Measurements from ENCODE around the gene SNRNP25.

Gene SNRNP25

DNA sequence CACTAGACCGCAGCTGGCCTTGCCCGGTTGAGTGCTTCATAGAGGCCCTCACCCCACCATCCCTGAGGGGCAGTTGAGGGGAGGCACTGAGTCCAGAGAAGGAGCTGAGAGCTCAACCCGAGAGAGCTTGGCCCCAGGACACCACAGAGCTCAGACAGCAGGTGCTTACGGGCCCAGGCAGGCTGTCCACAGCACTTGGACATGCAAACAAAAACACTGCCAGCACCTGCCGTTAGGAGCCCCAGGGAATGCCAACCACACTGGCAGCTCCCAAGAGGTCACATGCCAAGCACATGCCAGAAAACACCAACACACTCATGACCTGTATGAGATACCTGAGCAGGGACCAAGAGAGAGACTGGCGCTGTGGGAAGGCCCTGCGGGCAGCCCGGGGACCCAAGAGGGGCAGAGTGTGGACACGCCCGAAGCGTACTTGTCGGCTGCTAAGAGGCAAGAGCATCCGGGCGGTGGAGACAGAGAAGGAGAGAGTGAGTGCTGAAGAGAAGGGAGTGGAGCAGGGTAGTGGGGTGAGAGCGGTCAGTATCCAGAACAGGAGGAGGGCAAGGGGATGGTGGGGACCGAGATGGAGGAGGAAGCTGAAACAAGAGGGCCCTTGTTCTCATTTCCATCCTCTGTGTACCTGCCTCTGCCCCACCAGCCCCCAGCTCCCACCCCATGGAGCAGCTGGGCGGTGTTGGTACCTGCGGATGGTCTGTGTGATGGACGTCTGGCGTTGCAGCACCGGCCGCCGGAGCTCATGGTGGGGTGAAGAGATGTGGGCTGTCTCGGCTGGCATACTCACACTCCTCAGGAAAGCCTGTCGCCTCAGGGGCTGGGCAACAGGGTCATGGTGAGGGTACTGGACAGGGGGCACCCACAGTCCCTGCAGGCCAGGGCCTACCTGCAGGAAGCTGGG, 10.6 kb downstream of the SNRNP25 start:
- no peak for DNase-seq

DNA sequence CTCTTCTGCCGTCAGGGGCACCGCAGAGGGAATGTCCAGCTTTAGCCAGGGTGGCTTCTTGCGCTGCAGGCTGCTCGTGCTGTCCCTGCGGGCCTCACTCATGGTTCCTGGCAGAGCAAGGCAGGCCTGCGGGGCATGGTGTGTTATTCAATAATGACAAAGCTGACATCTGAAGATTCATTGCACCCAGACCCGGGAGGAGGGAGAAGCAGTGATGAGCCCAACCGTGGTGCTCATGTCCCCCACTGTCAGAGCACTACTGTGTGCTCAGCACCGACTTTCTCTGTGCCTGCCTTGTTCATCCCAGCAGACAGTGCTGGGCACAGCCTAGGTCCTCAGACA, 11.3 kb downstream of the SNRNP25 start:
- DNase-seq: no peak

DNA sequence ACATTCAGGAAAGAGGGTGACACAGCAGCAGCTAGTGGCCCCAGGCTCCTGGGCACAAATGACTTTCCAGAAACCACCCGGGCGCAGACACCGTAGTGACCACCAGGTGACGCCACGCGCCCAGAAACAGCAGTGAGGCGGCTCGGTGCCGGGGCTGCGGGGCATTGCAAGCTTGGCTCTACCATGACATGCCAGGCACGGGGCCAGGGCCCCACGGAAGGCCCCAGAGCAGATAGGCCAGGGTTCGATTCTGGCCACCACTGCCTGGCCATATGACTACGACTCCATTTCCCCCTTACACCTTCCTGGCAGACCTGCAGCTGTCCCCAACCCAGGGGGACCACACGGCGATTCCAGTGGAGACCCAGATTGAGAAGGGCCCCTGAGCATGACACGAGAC, 12.1 kb downstream of the SNRNP25 start:
- peak; percentile 89 for DNase-seq

DNA sequence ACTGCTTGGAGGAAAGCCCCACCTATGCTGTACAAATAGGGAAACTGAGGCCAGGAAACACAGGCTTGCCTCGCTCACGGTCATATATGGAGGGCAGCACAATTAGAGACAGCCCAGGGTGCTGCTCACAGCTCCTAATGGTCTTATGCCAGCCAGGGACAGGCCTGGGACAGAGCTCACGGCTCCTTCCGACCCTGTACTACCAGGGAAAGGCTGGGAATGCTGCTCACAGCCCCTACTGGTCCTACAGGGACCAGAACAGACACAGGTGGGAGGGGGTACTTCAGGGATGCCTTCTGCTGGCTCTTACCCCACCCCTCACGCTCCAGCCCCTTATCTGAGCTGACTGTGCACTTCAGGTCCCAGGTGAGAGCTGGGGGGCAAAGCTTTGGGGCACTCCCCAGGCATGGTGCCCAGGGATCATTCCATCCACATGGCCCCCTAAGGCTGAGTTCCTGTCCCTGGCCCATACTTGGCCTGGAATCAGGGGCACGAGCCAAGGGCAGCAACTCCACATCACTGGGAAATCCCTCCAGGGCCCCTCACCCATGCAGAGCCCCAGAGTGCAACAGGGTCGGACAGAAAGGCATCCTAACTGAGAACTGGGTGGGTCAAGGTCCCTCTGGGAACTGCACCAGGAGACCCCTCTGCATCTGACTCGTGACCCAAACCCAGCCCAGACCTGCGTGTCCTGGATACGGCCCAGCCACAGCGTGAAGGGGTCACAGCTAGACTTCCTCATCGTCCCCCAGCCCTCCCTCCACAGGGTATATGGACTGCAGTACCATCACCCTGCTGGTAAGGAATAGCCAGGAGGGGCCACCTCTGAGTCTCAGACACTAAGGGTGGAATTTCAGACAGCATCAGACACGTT, 12.9 kb downstream of the SNRNP25 start:
- no peak for DNase-seq

DNA sequence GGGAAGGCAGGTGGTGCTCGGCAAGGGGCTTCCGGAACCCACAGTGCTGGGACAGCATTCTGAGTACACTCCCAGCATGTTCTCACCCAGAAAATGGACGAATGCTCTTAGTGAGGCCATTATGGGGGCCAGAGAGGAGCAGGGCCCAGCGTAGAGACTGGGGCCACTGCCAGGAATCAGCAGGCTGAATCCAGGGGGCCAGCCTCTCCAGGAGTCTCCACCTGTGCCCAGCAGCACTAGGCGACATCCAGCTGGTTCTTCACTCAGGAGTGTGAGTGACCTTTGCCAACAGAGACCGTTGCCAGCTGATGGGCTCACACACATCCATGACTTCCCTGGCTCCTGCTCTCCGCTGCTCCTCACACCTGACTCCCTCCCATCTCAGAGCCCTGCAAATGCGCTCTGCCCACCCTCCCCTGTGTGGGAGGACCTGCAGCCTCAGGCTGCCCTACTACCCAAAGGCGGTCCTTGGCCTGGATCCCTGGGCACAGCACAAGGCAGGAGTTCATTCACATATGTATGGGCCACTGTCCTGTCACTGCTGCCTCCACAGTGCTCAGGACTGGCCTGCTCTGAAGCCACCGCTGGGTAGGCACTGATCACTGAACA, 13.7 kb downstream of the SNRNP25 start:
- no peak for DNase-seq

DNA sequence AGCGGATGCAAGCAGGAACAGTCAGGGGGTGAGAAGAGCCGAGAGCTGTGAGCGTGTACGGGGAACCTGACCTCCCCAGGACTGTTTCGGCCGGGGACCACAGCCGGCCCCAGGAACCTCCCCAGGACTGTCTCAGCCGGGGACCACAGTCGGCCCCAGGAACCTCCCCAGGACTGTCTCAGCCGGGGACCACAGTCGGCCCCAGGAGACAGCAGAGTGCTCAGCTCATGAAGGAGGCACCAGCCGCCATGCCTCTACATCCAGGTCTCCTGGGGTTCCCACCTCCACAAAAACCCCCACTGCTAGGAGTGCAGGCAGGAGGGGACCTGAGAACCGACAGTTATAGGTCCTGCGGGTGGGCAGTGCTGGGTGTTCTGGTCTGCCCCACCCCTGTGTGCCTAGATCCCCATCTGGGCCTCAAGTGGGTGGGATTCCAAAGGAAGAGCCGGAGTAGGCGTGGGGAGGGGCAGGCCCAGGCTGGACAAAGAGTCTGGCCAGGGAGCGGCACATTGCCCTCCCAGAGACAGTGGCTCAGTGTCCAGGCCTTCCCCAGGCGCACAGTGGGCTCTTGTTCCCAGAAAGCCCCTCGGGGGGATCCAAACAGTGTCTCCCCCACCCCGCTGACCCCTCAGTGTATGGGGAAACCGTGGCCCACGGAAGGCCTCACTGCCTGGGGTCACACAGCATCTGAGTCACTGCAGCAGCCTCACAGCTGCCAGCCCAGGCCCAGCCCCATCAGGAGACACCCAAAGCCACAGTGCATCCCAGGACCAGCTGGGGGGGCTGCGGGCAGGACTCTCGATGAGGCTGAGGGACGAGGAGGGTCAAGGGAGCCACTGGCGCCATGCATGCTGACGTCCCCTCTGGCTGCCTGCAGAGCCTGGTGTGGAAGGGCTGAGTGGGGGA, 14.5 kb downstream of the SNRNP25 start:
- DNase-seq: no peak

DNA sequence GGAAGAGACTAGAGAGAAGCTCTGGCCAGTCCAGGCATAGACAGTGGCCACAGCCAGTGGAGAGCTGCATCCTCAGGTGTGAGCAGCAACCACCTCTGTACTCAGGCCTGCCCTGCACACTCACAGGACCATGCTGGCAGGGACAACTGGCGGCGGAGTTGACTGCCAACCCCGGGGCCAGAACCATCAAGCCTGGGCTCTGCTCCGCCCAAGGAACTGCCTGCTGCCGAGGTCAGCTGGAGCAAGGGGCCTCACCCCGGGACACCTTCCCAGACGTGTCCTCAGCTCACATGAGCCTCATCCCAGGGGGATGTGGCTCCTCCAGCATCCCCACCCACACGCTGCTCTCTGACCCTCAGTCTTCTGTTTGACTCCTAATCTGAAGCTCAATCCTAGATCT, 15.6 kb downstream of the SNRNP25 start:
- DNase-seq: no peak

DNA sequence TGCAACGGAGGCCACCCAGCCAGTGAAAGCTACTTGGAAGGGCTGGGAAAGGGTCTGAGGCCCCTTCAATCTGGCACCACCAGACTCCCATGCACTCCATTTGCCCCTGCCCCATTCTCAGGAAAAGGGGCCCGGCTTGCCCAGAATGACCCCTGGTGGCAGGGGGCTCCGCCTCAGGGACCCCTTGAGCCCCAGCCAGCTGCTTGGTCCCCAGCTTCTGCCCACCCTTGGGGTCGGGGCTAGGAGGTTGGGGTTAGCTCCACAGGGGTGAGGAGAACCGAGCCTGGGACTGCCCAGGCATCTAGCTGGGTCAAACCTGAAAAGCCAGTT, 17.5 kb downstream of the SNRNP25 start:
- DNase-seq: no peak

DNA sequence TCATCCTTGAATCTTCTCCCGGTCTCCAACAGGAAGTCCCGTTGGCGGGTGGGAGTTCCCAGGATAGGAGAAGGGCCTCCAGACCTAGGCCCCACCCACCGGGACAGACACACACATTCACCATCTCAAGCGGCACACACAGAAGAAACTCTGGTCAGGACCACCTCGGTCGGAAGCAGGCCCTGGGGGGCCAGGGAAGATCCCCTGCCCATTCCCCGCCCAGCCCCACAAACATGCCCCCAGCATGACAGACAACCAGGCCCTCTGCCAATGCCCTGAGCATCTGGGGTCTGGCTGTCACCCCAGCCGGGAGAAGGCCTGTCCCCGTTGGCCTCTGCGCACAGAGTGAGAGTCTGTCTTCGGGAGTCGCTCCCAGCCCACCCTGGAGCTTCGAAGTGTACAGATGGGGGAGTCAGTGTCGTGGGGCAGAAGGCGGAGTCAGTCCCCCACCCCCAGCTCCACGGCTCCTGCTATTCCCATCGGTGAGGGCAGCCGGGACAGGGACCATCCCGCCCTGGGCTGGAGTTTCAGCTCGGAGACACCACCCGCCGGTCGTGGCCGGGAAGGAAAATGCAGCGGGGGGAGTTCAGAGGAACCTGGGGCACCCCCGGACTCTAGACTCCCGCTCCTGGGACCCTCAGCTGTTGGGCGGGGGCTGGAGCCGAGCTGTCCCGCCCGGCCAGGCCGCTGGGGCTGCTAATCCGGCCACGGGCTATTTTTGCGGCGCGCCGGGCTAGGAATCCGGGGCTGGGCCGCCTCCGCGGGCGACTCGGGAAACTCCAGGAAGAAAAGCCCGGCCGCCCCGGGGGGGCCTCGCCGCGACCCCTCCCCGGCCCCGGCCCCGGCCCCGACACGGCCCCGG, 18.1 kb downstream of the SNRNP25 start:
- no peak for DNase-seq

DNA sequence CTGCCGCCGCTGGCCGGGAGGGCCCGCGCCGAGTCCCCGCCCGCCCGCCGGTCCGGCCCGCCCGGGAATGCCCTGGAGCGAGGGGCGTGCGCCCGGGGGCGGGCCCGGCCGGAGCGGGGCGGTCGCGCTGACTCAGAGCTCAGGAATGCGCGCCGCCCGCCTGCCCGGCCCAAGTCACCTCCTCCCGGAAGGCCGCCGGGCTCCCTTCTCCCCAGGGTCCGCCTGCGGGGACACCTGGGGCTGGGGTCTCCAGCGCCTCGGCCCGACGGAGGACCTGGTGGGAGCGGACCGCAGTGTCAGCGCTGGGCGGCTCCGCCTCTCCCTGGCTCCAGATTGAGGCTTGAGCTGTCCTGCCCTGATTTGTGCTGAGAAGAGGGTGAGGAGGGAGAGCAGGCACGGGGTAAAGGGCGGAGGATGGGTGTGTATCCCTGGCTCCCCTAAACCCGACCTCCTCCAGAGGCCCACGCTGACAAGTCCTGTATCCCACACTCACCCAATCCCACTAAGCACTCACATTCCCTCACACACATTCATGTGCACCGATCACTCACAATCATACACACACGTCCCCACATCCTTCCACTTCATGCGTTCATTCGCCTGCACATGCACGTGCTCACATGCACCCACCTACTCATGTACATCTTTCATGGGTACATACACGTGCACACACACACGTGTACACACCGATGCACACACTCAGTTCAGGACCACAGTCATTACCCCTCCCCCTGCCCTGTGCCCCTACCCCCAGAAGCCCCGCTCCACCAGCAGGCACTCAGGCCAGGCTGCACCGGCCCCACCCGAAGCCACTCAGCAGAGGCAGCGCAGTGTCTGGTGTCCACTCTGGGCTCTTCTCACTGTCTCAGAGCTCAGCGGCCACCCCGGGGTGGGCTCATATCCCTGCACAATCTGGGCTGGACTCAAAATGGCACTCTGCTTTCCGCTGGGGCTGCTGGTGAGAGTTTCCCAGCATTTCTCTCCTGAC, 19.2 kb downstream of the SNRNP25 start, which contains the start of gene RHBDF1:
RHBDF1 (minus strand) TSS at position 71 of the 988 bp plus-strand sequence. CDS start 7,616 bp downstream, outside the sequence.
- no peak for DNase-seq

DNA sequence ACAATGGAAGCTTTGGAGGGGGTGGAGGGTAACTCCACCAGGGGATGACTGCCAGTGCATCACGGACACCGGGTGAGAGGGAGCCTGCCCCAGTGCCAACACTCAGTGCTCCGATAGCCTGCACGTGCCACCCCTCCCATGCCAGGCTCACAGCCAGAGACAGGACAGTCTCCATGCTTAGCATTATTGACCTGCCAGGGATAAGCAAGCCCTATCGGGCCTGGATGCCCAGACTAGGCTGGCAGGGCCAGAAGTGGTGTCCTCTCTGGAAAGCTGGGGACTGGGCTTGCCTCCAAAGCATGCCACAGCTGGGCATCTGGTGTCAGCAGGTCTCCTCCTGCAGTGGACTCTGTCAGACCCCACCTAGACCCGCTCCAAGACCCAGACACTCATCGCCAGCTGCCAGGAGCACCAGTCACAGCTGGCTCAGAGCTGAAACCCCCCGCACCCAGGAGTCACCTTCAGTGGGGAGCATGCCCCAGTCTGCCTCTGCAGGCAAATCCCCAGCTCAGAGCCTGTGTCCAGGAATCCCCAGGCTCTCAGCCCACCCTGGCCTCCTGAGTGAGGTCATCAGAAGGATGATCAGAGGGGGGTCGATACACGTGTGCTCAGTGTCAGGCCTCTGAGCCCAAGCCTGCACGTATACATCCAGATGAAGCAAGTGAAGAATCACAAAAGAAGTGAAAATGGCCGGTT, 20.6 kb downstream of the SNRNP25 start:
- DNase-seq: no peak

DNA sequence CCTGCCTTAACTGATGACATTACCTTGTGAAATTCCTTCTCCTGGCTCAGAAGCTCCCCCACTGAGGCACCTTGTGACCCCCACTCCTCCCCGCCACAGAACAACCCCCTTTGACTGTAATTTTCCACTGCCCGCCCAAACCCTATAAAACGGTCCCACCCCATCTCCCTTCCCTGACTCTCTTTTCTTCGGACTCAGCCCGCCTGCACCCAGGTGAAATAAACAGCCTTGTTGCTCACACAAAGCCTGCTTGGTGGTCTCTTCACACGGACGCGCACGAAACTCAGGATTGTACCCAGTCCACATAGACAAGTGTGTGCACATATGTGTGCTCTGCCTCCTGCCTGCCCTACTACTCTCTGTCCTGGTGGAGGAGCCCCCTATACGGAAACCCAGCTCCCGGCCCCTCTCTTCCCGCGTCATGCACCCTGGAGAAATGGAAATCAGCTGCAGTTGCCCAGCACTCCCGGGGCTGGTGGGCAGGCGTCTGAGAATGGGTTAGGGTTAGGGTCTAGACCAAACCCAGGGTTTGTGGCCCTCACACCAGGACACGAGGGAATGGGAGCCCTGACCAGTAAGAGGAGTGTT, 21.2 kb downstream of the SNRNP25 start:
- DNase-seq: no peak

DNA sequence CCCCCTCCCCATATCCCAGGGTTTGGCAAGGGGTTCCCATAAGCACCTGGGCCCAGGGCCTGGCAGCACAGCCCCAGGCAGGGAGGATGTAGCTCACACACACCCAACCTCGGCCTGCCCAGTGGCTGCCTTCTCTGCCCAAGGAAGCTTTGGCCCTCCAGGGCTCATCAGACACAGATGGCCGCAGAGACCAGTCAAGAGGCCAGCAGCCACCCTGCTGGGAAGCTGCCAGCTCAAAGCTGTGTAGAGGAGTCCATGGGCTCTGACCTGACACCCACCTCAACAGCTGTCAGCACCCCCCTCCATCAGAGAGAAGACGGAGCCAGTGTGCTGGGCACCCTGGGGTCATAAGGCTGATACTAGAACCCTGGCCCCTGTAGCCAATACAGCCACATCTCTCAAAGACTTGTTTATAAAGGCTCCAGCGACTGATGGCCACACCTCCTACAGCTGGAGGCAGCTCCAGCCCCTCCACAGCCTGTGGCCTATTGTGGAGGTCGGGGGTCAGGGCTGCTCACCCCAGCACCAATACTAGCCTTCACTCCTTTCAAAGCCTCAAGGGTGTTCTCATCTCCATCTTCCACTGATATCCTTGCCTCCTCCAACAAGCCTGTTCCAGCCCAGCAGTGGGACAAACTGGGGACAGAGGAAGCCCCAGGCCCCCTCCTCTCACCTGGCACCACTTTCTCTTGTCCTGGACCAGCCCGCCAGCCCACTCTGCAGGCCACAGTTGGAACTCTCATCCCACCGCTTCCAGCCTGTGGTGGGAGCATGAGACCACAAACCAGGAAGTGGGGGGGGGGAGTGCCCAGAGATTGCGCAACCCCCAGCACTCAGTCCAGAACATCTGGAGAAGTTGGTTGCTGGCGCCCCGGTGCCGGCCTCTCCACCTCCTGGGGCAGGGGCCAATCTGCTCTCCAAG, 22.2 kb downstream of the SNRNP25 start:
- no peak for DNase-seq

DNA sequence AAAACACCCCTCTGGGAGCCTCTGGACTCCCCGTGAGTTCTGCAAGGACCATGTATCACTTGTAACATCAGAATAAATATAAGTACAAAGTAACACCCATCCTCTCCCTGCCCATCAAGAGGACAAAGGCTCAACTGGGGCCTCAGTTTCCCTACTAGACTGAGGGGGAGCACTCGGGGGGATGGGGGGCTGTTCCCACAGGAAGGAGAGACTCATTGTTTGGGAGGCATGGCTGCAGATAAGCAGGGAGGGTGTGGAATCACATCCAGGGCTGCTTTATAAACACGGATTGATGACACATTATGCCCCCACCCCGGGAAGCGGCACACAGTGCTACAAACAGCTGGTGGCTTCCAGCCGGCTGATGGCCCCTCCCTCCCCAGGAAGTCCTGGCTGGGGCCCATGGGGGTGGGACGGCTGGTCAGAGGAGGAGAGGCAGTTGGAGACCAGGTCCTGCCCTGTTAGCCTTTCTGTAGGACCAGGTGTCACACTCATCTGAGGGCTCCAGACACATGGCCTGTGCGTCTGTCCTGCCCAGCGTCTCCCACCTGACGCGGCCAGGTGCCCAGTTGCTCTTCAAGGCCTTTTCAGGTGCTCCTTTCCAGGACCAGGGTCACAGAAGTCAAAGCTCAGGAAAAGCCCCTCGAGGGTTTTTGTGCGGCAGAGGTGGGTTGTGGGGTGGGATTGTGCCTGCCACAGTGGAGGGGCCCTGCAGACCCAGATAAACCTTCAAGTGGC, 23.1 kb downstream of the SNRNP25 start:
- no peak for DNase-seq

DNA sequence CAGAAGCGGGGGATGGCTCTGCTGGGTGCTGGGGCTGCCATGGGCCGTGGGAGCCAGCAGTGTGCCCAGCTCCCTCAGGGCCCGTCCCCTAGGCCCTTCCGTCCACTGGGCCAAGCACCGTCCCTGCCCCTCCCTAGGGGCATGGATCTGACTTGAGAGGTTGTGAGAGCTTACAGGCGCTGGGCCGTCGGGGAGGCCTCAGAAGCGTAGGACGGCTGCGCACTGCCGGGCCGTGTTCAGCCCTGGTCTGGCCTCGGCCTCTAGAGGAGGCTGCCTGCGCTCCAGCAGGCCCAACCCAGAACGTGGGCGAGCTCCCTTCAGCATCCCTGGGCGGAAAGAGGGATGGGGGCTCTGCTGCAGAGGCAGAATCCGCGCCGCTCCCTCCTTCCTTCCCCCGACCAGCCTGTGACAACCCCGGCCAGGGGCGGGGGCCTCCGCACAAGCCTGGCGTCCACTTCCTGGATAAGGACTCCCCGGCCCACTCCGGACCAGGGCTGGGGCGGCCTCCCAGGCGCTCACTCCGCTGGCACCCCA, 23.7 kb downstream of the SNRNP25 start:
- DNase-seq: peak; percentile 29

DNA sequence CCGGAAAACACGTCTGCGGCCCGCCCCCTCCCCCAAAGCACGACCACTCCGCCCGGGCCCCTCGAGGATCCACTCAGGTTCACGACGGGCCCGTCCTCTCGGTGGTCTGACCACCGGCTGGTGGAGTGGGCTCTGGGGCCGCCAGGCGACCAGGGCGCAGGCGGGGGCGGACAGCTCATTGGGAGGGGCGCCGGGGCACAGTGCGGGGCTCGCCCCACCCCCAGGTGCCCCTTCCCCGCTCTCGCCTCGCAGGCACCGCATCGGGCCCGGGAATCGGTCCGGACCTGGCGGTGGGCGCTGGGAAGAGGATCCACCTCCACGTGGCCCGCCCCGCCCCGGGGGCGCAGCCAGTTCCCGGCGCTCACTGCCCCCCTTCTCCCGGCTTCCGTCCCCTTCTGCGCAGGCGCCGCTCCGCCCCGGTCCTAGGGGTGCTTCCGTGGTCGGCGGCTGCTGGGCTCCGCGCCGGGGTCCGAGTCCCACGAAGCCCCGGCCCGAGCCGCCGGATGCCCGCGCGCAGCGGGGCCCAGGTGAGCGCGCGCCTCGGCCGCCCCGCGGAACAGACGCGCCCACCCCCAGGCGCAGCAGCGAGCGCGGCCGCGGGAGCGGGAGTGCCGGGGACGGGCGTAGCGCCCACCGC, 24.3 kb downstream of the SNRNP25 start, which contains the start of gene MPG:
MPG (plus strand) TSS at position 419 of the 637 bp plus-strand sequence; CDS start at position 504, 85 bp downstream.
- peak; percentile 76 for DNase-seq
